Panc1 (cell line): Measurements from ENCODE around the gene SND1. TPM values are rescaled to one million over a fixed set of nuclear protein-coding genes. Genes with fewer than 3 reads are reported as not detected.

Experiments used
- ATAC-seq: fragments of 200-7000 bp; cut with Tn5 transposase; 2 replicates; pipeline ENCODE4 v1.9.1; 2020; ENCODE audit warnings: mild to moderate bottlenecking, moderate library complexity
- BruUV-seq: library from RNA; stranded (reverse); fragments of 400-500 nt; replicated peaks from 2 replicates; lab custom pipeline; 2021; lab: Mats Ljungman, UMichigan
- CTCF ChIA-PET: fragments of 300-600 bp; sonication (Branson Sonifier 250); formaldehyde crosslinking; loops from one replicate; lab custom pipeline; 2022; ENCODE audit warnings: antibody characterized with exemption; lab: Charles Lee
- POLR2A ChIA-PET: fragments of 300-600 bp; sonication (Branson Sonifier 250); formaldehyde crosslinking; loops from one replicate; lab custom pipeline; 2022; ENCODE audit warnings: antibody characterized with exemption; lab: Charles Lee
- DNase-seq: peaks from one replicate; pipeline ENCODE4 v3.0.0-alpha.2; 2010; ENCODE audit warnings: low read depth, low spot score
- H3K27ac ChIP-seq: 2 replicates; pipeline ENCODE4 v1.5.1; 2011; ENCODE audit warnings: mild to moderate bottlenecking, low read length, inconsistent platforms
- H3K27me3 ChIP-seq: fragments of 200-500 bp; sonication (Bioruptor generic); 2 replicates; pipeline ENCODE4 v1.6.0; 2014; ENCODE audit warnings: low read length, inconsistent platforms; ENCODE audit not compliant: control insufficient read depth, insufficient read depth
- H3K36me3 ChIP-seq: fragments of 200-500 bp; sonication (Bioruptor generic); 2 replicates; pipeline ENCODE4 v1.5.1; 2014; ENCODE audit warnings: inconsistent platforms, mild to moderate bottlenecking, low read length, moderate library complexity; ENCODE audit not compliant: control insufficient read depth, insufficient read depth
- H3K4me1 ChIP-seq: 2 replicates; pipeline ENCODE4 v1.5.1; 2011; ENCODE audit warnings: inconsistent platforms, mild to moderate bottlenecking, low read length, moderate library complexity; ENCODE audit not compliant: control insufficient read depth, insufficient read depth
- H3K4me3 ChIP-seq, 2 experiments: 2 replicates each; pipeline ENCODE4 v1.5.1; 2011 to 2012; ENCODE audit warnings: low read depth in 2 of 2, low read length in 2 of 2, mild to moderate bottlenecking in 2 of 2, inconsistent platforms in 1 of 2, moderate library complexity in 1 of 2
- H3K9me3 ChIP-seq: fragments of 200-500 bp; sonication (Bioruptor generic); 2 replicates; pipeline ENCODE4 v1.5.1; 2014; ENCODE audit warnings: low read depth, mild to moderate bottlenecking, inconsistent platforms, low read length, moderate library complexity; ENCODE audit not compliant: control insufficient read depth, insufficient read depth
- POLR2AphosphoS5 ChIP-seq: IDR thresholded peaks from 2 replicates; pipeline ENCODE4 v1.6.1; 2012; ENCODE audit warnings: mild to moderate bottlenecking, low read depth, low read length, moderate library complexity
- SIN3A ChIP-seq: IDR thresholded peaks from 2 replicates; pipeline ENCODE4 v1.6.1; 2012; ENCODE audit warnings: low read depth, mild to moderate bottlenecking, low read length, moderate library complexity, borderline replicate concordance; ENCODE audit not compliant: insufficient read depth
- TCF7L2 ChIP-seq: IDR thresholded peaks from 2 replicates; pipeline ENCODE4 v1.6.1; 2011; ENCODE audit warnings: mild to moderate bottlenecking, low read depth, low read length, inconsistent platforms
- in situ Hi-C: cut with HindIII; loops from 2 replicates; pipeline ENCODE4 v1.10.0; 2016; ENCODE audit warnings: low sequenced_read_pairs, low pct_unique_long_range_greater_than_20kb
- intact Hi-C: fragments of 100-400 bp; cut with micrococcal nuclease; formaldehyde crosslinking; loops from one replicate; pipeline ENCODE4 v1.10.0; 2022; ENCODE audit not compliant: unreplicated experiment
- total RNA-seq: library from RNA; stranded (reverse); gene quantifications from one replicate; pipeline ENCODE4 v1.2.1, GENCODE V29; 2021; ENCODE audit not compliant: unreplicated experiment
- TF ChIP-seq, protein P1 (sequence below): fragments of 450-650 bp; IDR thresholded peaks from 2 replicates; pipeline ENCODE4 v1.5.1; 2017; ENCODE audit warnings: mild to moderate bottlenecking
- TF ChIP-seq, protein P2 (sequence below), 2 experiments: IDR thresholded peaks; 2 replicates each; pipeline ENCODE4 v1.6.1; 2011 to 2012; ENCODE audit warnings: low read depth in 2 of 2, control low read depth in 1 of 2, low read length in 1 of 2, mild to moderate bottlenecking in 1 of 2, moderate library complexity in 1 of 2; ENCODE audit not compliant: insufficient read depth in 1 of 2

The SND1 gene
- total RNA-seq, 1 experiment from 2014 or later: 176 TPM

DNA sequence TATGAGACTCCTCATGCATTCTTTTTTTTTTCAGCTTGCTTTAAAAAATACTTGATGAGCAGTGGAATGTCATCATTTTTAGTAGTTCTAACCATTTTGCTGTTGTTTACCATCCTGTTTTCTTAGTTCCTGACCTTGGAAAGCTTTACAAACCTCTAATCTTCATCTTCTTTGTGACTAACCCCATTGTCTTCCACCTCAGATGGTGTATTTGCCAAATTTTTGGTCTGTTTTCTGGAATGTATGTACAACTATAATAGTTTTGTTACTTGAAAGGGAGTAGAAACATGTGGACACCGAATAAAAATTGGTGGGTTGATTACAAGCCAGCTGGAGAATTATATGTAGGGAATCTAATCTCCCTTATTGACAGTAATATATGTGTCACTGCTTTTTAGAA, 172.7 kb downstream of the SND1 start:
- ATAC-seq (no peak), DNase-seq (no peak)
- Histone ChIP-seq H3K36me3 (no peaks in the 10 kb centered on the region; the same call in 1 of the 2 replicates), H3K27me3 (no peaks in the 10 kb centered on the region), H3K27ac (no peak overlapping the region), H3K9me3 (no peaks in the 10 kb centered on the region), H3K4me3 (no peak overlapping the region), H3K4me1 (no peaks in the 10 kb centered on the region)
- in situ Hi-C loops (no loop called here), intact Hi-C loops (no loop called here)
- no TSS peak for BruUV-seq
- POLR2A ChIA-PET: no interaction called here
- CTCF ChIA-PET: no interaction called here
- TF ChIP-seq SIN3A: no peak
- TF ChIP-seq, protein P1, sequence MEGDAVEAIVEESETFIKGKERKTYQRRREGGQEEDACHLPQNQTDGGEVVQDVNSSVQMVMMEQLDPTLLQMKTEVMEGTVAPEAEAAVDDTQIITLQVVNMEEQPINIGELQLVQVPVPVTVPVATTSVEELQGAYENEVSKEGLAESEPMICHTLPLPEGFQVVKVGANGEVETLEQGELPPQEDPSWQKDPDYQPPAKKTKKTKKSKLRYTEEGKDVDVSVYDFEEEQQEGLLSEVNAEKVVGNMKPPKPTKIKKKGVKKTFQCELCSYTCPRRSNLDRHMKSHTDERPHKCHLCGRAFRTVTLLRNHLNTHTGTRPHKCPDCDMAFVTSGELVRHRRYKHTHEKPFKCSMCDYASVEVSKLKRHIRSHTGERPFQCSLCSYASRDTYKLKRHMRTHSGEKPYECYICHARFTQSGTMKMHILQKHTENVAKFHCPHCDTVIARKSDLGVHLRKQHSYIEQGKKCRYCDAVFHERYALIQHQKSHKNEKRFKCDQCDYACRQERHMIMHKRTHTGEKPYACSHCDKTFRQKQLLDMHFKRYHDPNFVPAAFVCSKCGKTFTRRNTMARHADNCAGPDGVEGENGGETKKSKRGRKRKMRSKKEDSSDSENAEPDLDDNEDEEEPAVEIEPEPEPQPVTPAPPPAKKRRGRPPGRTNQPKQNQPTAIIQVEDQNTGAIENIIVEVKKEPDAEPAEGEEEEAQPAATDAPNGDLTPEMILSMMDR: no peak
- TF ChIP-seq, protein P2, sequence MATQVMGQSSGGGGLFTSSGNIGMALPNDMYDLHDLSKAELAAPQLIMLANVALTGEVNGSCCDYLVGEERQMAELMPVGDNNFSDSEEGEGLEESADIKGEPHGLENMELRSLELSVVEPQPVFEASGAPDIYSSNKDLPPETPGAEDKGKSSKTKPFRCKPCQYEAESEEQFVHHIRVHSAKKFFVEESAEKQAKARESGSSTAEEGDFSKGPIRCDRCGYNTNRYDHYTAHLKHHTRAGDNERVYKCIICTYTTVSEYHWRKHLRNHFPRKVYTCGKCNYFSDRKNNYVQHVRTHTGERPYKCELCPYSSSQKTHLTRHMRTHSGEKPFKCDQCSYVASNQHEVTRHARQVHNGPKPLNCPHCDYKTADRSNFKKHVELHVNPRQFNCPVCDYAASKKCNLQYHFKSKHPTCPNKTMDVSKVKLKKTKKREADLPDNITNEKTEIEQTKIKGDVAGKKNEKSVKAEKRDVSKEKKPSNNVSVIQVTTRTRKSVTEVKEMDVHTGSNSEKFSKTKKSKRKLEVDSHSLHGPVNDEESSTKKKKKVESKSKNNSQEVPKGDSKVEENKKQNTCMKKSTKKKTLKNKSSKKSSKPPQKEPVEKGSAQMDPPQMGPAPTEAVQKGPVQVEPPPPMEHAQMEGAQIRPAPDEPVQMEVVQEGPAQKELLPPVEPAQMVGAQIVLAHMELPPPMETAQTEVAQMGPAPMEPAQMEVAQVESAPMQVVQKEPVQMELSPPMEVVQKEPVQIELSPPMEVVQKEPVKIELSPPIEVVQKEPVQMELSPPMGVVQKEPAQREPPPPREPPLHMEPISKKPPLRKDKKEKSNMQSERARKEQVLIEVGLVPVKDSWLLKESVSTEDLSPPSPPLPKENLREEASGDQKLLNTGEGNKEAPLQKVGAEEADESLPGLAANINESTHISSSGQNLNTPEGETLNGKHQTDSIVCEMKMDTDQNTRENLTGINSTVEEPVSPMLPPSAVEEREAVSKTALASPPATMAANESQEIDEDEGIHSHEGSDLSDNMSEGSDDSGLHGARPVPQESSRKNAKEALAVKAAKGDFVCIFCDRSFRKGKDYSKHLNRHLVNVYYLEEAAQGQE (IDR thresholded peaks at IDR 0.05; ENCODE audit: insufficient read depth in 1 of 2, low read depth in 2 of 2, low read length in 1 of 2): no peak
- TF ChIP-seq POLR2AphosphoS5: no peak
- no peak for TF ChIP-seq TCF7L2

DNA sequence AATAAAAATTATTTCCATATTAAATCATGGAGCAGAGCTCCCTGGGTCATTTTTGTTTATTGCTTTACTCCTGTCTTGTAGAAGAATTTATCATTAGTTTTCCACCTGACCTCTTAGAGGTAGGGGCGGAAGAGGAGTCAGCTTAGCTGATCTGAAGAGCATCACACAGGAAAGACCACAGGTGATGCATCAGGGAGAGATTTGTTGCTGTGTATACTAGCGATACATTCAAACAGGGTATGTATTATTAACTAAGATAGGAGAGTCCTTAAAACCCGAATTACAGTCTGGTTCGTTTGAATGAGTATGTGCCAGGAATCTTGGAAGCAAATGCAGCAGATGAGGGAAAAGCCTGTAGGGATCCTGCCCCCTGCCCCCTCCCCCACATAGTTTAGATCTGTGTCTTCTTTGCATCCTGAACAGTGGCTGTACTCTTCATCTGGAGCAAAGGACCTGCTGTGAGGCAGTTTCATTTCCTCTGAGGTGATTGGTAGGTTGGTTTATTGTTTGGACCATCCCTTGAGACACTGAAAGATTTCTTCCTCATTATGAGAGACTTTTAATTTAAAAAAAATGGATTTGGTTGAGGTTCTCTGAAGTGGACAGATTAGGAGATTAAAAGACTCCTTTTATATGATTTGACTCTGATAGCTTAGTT, 177.0 kb downstream of the SND1 start:
- ATAC-seq (no peak), DNase-seq (no peak)
- Histone ChIP-seq H3K27ac (no peak overlapping the region), H3K4me1 (no peaks in the 10 kb centered on the region), H3K36me3 (no peaks in the 10 kb centered on the region; the same call in 1 of the 2 replicates), H3K9me3 (no peaks in the 10 kb centered on the region), H3K27me3 (no peaks in the 10 kb centered on the region), H3K4me3 (no peak overlapping the region)
- intact Hi-C loops: no loop called here
- TF ChIP-seq SIN3A (no peak), TCF7L2 (no peak), POLR2AphosphoS5 (no peak)
- TF ChIP-seq, protein P2 (IDR thresholded peaks at IDR 0.05; ENCODE audit: insufficient read depth in 1 of 2, low read depth in 2 of 2, low read length in 1 of 2): no peak
- TF ChIP-seq, protein P1: no peak
- in situ Hi-C loops: no loop called here
- POLR2A ChIA-PET: no interaction called here
- CTCF ChIA-PET: no interaction called here
- no TSS peak for BruUV-seq
